Measurements from ENCODE around the gene SYNPO2.

GRCh38 chr4:118931786-118932185, 43.1 kb downstream of the SYNPO2 start:
- no peak for TF ChIP-seq EZH2 (IDR thresholded peaks at IDR 0.05; ENCODE audit: borderline replicate concordance, low read depth, low read length, poor library complexity, severe bottlenecking)
- TF ChIP-seq CTCF (conservative IDR thresholded peaks at IDR 0.05; ENCODE audit: low read depth, low read length): no peak

All from A673 (cell line).